NB4 (cell line): Measurements from ENCODE around the gene TMTC2.

Source experiments
- CTCF ChIP-seq: IDR thresholded peaks from one replicate; pipeline ENCODE4 v1.5.1; 2012; ENCODE audit warnings: low read depth, low read length
- MAX ChIP-seq: IDR thresholded peaks from 2 replicates; pipeline ENCODE4 v1.6.1; 2011; ENCODE audit warnings: low read depth, low read length
- POLR2A ChIP-seq: IDR thresholded peaks from 2 replicates; pipeline ENCODE4 v1.6.1; 2011; ENCODE audit warnings: mild to moderate bottlenecking; ENCODE audit not compliant: insufficient read length; ENCODE audit errors: extremely low read depth

- TF ChIP-seq POLR2A (no peak), CTCF (no peak), MAX (no peak)
Observed at GRCh38 chr12:82970614-82971013, 283.9 kb downstream of the TMTC2 start.
